Keratinocyte (primary cell): ENCODE measurements around the gene SHMT2. TPM values are rescaled to one million over a fixed set of nuclear protein-coding genes. Genes with fewer than 3 reads are reported as not detected.

ENCODE experiments used
- DNase-seq: peaks from one replicate; pipeline ENCODE4 v3.0.0-alpha.2; 2011; ENCODE audit warnings: low read depth, missing footprints, low spot score
- FAIRE-seq: peaks from 2 replicates; lab custom pipeline; 2011; peaks lifted over from hg19 to GRCh38; lab: Jason Lieb, UNC
- H2AFZ ChIP-seq: 2 replicates; pipeline ENCODE4 v1.6.0; 2012; ENCODE audit warnings: low read length, control low read depth, inconsistent platforms; ENCODE audit not compliant: control insufficient read depth
- H3K27ac ChIP-seq: 2 replicates; pipeline ENCODE4 v1.5.1; 2011; ENCODE audit warnings: low read length; ENCODE audit not compliant: control insufficient read depth, insufficient read depth
- H3K27me3 ChIP-seq: 3 replicates; pipeline ENCODE4 v1.6.0; 2011; ENCODE audit warnings: low read length; ENCODE audit not compliant: control insufficient read depth, insufficient read depth; ENCODE audit errors: extremely low read depth
- H3K36me3 ChIP-seq, 2 experiments: 2 replicates in 1 of 2; 3 replicates in 1 of 2; pipeline ENCODE4 v1.5.1; 2011; ENCODE audit warnings: low read length in 2 of 2, mild to moderate bottlenecking in 1 of 2; ENCODE audit not compliant: control insufficient read depth in 2 of 2, insufficient read depth in 2 of 2; ENCODE audit errors: extremely low read depth in 1 of 2
- H3K4me1 ChIP-seq: 3 replicates; pipeline ENCODE4 v1.5.1; 2011; ENCODE audit warnings: low read length; ENCODE audit not compliant: control insufficient read depth, insufficient read depth; ENCODE audit errors: extremely low read depth
- H3K4me2 ChIP-seq: 3 replicates; pipeline ENCODE4 v1.6.0; 2011; ENCODE audit warnings: low read depth, low read length; ENCODE audit not compliant: control insufficient read depth, insufficient read depth; ENCODE audit errors: extremely low read depth
- H3K4me3 ChIP-seq, 3 experiments: fragments of 200-600 bp in 1 of 3; sonication (generic) in 1 of 3; 2 replicates in 2 of 3; 3 replicates in 1 of 3; pipeline ENCODE4 v1.5.1; 2011 to 2016; ENCODE audit warnings: low read length in 3 of 3, mild to moderate bottlenecking in 3 of 3, control low read depth in 2 of 3, inconsistent platforms in 1 of 3, low read depth in 1 of 3, mixed read lengths in 1 of 3, mixed run types in 1 of 3, moderate library complexity in 1 of 3; ENCODE audit not compliant: control insufficient read depth in 2 of 3, insufficient read depth in 2 of 3; ENCODE audit errors: extremely low read depth in 1 of 3
- H3K79me2 ChIP-seq: 2 replicates; pipeline ENCODE4 v1.6.0; 2012; ENCODE audit warnings: low read length; ENCODE audit not compliant: control insufficient read depth, insufficient read depth
- H3K9ac ChIP-seq: 3 replicates; pipeline ENCODE4 v1.6.0; 2011; ENCODE audit warnings: low read length; ENCODE audit not compliant: control insufficient read depth, insufficient read depth; ENCODE audit errors: extremely low read depth
- H3K9me1 ChIP-seq: 3 replicates; pipeline ENCODE4 v1.6.0; 2011; ENCODE audit warnings: low read length; ENCODE audit not compliant: control insufficient read depth, insufficient read depth; ENCODE audit errors: extremely low read depth
- H3K9me3 ChIP-seq: 2 replicates; pipeline ENCODE4 v1.5.1; 2012; ENCODE audit warnings: low read depth, low read length; ENCODE audit not compliant: control insufficient read depth
- H4K20me1 ChIP-seq: 3 replicates; pipeline ENCODE4 v1.6.0; 2011; ENCODE audit warnings: low read length; ENCODE audit not compliant: control insufficient read depth, insufficient read depth; ENCODE audit errors: extremely low read depth
- EZH2 ChIP-seq: IDR thresholded peaks from one replicate; pipeline ENCODE4 v1.6.1; 2012; ENCODE audit warnings: inconsistent platforms, mild to moderate bottlenecking, low read length, moderate library complexity
- dilution Hi-C: fragments of 300-500 bp; cut with MboI; formaldehyde crosslinking; loops from one replicate; pipeline ENCODE4 v1.7.0; 2020; ENCODE audit warnings: low sequenced_read_pairs; ENCODE audit not compliant: extremely low pct_ligation_motif_present
- polyA plus RNA-seq, 5 experiments: library from polyadenylated mRNA; depleted of rRNA in 3 of 5; stranded (reverse) in 3 of 5; stranded (forward) in 1 of 5; unstranded in 1 of 5; fragments of >200 nt; gene quantifications; 1 replicate in 1 of 5; 2 replicates in 3 of 5; 3 replicates in 1 of 5; pipeline versions ENCODE4 v1.2.1 to v1.2.3, GENCODE V29; 2011 to 2012; ENCODE audit warnings: missing spikeins in 2 of 5, low read depth in 1 of 5, low replicate concordance in 1 of 5
- TF ChIP-seq, protein P1 (sequence below), 3 experiments: IDR thresholded peaks in 1 of 3; conservative IDR thresholded peaks in 1 of 3; optimal IDR thresholded peaks in 1 of 3; 2 replicates in 2 of 3; 3 replicates in 1 of 3; pipeline versions ENCODE3 to v1.5.1; 2011; ENCODE audit warnings: low read length in 3 of 3, mild to moderate bottlenecking in 3 of 3, moderate library complexity in 2 of 3, control low read depth in 1 of 3, inconsistent platforms in 1 of 3; ENCODE audit not compliant: insufficient read depth in 2 of 3; ENCODE audit errors: extremely low read depth in 1 of 3

Gene SHMT2
- polyA plus RNA-seq, 1 donor (not counting 4 experiments of a cell fraction or from before 2014, with no cell fraction given), result 128 TPM

DNA sequence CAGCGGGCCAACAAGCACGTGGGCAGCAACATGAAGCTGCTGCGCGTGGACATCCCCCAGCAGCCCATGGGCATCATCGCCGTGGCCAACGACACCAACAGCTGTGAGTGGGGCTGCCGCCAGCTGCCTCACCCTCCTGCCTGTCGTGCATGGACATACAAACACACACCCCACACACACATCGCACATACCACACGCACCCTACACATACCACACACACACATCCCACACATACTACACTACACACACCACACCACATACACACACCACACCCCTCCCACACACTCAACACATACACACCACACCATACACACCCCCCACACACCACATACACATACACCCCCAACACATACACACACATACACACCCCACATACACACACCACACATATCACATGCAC lies 38.1 kb upstream of the SHMT2 start:
- DNase-seq (no peak), FAIRE-seq (no peak)
- H3K79me2 ChIP-seq, result no peaks in the 10 kb centered on the region
- no peaks in the 10 kb centered on the region for H3K9me1 ChIP-seq
- H3K27me3 ChIP-seq, result no peaks in the 10 kb centered on the region
- no peak overlapping the region for H2AFZ ChIP-seq
- no peak overlapping the region for H3K4me3 ChIP-seq
- dilution Hi-C loops, result no loop called here
- no peak overlapping the region for H3K27ac ChIP-seq
- no peaks in the 10 kb centered on the region for H4K20me1 ChIP-seq
- no peak overlapping the region for H3K4me2 ChIP-seq
- TF ChIP-seq, protein P1, sequence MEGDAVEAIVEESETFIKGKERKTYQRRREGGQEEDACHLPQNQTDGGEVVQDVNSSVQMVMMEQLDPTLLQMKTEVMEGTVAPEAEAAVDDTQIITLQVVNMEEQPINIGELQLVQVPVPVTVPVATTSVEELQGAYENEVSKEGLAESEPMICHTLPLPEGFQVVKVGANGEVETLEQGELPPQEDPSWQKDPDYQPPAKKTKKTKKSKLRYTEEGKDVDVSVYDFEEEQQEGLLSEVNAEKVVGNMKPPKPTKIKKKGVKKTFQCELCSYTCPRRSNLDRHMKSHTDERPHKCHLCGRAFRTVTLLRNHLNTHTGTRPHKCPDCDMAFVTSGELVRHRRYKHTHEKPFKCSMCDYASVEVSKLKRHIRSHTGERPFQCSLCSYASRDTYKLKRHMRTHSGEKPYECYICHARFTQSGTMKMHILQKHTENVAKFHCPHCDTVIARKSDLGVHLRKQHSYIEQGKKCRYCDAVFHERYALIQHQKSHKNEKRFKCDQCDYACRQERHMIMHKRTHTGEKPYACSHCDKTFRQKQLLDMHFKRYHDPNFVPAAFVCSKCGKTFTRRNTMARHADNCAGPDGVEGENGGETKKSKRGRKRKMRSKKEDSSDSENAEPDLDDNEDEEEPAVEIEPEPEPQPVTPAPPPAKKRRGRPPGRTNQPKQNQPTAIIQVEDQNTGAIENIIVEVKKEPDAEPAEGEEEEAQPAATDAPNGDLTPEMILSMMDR (optimal IDR thresholded peaks at IDR 0.05 in 1 of 3, IDR thresholded peaks at IDR 0.05 in 1 of 3, conservative IDR thresholded peaks at IDR 0.05 in 1 of 3; ENCODE audit: extremely low read depth in 1 of 3, insufficient read depth in 2 of 3, low read length in 3 of 3), result no peak
- TF ChIP-seq EZH2, result no peak
- H3K36me3 ChIP-seq, result peaks cover 0 to 45% of the 10 kb centered on the region in 2 experiments
- H3K9me3 ChIP-seq, result no peaks in the 10 kb centered on the region
- no peak overlapping the region for H3K9ac ChIP-seq
- no peaks in the 10 kb centered on the region for H3K4me1 ChIP-seq

DNA sequence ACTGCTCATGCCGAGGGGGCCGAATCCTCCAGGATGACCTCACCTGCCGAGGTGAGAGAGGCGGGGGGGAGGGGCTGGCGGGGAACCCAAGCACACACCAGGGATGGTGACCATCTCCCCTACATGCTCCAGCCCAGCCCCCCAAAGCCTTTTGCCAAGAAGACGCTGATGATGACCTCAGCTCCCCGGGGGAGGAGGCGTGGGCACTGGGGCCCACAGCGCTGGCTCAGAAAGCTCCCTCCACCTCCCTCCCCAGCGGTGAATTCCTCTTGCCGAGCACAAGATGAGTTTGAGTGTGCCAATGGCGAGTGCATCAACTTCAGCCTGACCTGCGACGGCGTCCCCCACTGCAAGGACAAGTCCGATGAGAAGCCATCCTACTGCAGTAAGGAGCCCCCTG lies 36.6 kb upstream of the SHMT2 start:
- H3K4me2 ChIP-seq, result no peak overlapping the region
- H3K9me3 ChIP-seq, result no peaks in the 10 kb centered on the region
- no peaks in the 10 kb centered on the region for H3K79me2 ChIP-seq
- no peak overlapping the region for H3K27ac ChIP-seq
- TF ChIP-seq, protein P1 (optimal IDR thresholded peaks at IDR 0.05 in 1 of 3, IDR thresholded peaks at IDR 0.05 in 1 of 3, conservative IDR thresholded peaks at IDR 0.05 in 1 of 3; ENCODE audit: extremely low read depth in 1 of 3, insufficient read depth in 2 of 3, low read length in 3 of 3), result no peak
- TF ChIP-seq EZH2, result no peak
- DNase-seq, result no peak
- FAIRE-seq, result no peak
- no peak overlapping the region for H3K4me3 ChIP-seq
- no peaks in the 10 kb centered on the region for H3K27me3 ChIP-seq
- H3K9me1 ChIP-seq, result no peaks in the 10 kb centered on the region
- H2AFZ ChIP-seq, result no peak overlapping the region
- H4K20me1 ChIP-seq, result no peaks in the 10 kb centered on the region
- dilution Hi-C loops, result no loop called here
- no peaks in the 10 kb centered on the region for H3K4me1 ChIP-seq
- H3K9ac ChIP-seq, result no peak overlapping the region
- peaks cover 0 to 46% of the 10 kb centered on the region in 2 experiments for H3K36me3 ChIP-seq
